Measurements from ENCODE around the gene RAB20. TPM values are rescaled to one million over a fixed set of nuclear protein-coding genes. Genes with fewer than 3 reads are reported as not detected.

Gene RAB20
- total RNA-seq, 2 donors from 2014 or later: 2.4 to 3.7 TPM

GRCh38 chr13:110565296-110565695 is 3.8 kb upstream of the RAB20 start:
- ATAC-seq (replicated peaks): no peak
- Mint-ChIP-seq H3K27ac (no peak overlapping the region), H3K4me3 (no peak overlapping the region), H3K36me3 (ENCODE audit: low read depth) (no peaks in the 10 kb centered on the region), H3K27me3 (peaks cover 13% of the 10 kb centered on the region), H3K4me1 (peaks cover 11% of the 10 kb centered on the region), H3K9me3 (no peaks in the 10 kb centered on the region)

GRCh38 chr13:110564472-110564985 is 3.0 kb upstream of the RAB20 start:
- Mint-ChIP-seq H3K4me3 (no peak overlapping the region), H3K4me1 (peaks cover 11% of the 10 kb centered on the region), H3K27me3 (peaks cover 11% of the 10 kb centered on the region), H3K27ac (no peak overlapping the region), H3K36me3 (ENCODE audit: low read depth) (no peaks in the 10 kb centered on the region), H3K9me3 (no peaks in the 10 kb centered on the region)
- ATAC-seq (replicated peaks): no peak

- Mint-ChIP-seq H3K27me3 (peaks cover 8% of the 10 kb centered on the region), H3K36me3 (ENCODE audit: low read depth) (no peaks in the 10 kb centered on the region), H3K27ac (no peak overlapping the region), H3K4me1 (peaks cover 11% of the 10 kb centered on the region), H3K4me3 (no peak overlapping the region), H3K9me3 (no peaks in the 10 kb centered on the region)
- no peak for ATAC-seq (replicated peaks)
These were observed 1.9 kb upstream of the RAB20 start for GRCh38 chr13:110563463-110563774.

GRCh38 chr13:110562696-110563462 is 1.4 kb upstream of the RAB20 start:
- no peaks in the 10 kb centered on the region for H3K9me3 Mint-ChIP-seq
- no peak for ATAC-seq (replicated peaks)
- peaks cover 8% of the 10 kb centered on the region for H3K27me3 Mint-ChIP-seq
- H3K4me3 Mint-ChIP-seq: peak overlapping the region; percentile 72
- H3K27ac Mint-ChIP-seq: no peak overlapping the region
- no peaks in the 10 kb centered on the region for H3K36me3 Mint-ChIP-seq (ENCODE audit: low read depth)
- peaks cover 11% of the 10 kb centered on the region for H3K4me1 Mint-ChIP-seq

- Mint-ChIP-seq H3K27ac (peak overlapping the region; percentile 71), H3K36me3 (ENCODE audit: low read depth) (no peaks in the 10 kb centered on the region), H3K9me3 (no peaks in the 10 kb centered on the region), H3K4me1 (peaks cover 11% of the 10 kb centered on the region), H3K27me3 (peaks cover 8% of the 10 kb centered on the region), H3K4me3 (peak overlapping the region; percentile 72)
- no peak for ATAC-seq (replicated peaks)
These were observed 595 bp upstream of the RAB20 start for GRCh38 chr13:110562036-110562597.

- no peak overlapping the region for H3K27ac Mint-ChIP-seq
- peaks cover 11% of the 10 kb centered on the region for H3K4me1 Mint-ChIP-seq
- ATAC-seq (replicated peaks): peak; percentile 29
- no peaks in the 10 kb centered on the region for H3K36me3 Mint-ChIP-seq (ENCODE audit: low read depth)
- H3K4me3 Mint-ChIP-seq: peak overlapping the region; percentile 72
- no peaks in the 10 kb centered on the region for H3K9me3 Mint-ChIP-seq
- H3K27me3 Mint-ChIP-seq: peaks cover 8% of the 10 kb centered on the region
These were observed 750 bp downstream of the RAB20 start for GRCh38 chr13:110560601-110561343.

GRCh38 chr13:110559986-110560385 is 1.5 kb downstream of the RAB20 start:
- peaks cover 16% of the 10 kb centered on the region for H3K4me1 Mint-ChIP-seq
- ATAC-seq (replicated peaks): no peak
- no peaks in the 10 kb centered on the region for H3K36me3 Mint-ChIP-seq (ENCODE audit: low read depth)
- peak overlapping the region; percentile 72 for H3K4me3 Mint-ChIP-seq
- peaks cover 8% of the 10 kb centered on the region for H3K27me3 Mint-ChIP-seq
- no peak overlapping the region for H3K27ac Mint-ChIP-seq
- H3K9me3 Mint-ChIP-seq: no peaks in the 10 kb centered on the region

GRCh38 chr13:110559429-110559943 is 2.0 kb downstream of the RAB20 start:
- Mint-ChIP-seq H3K9me3 (no peaks in the 10 kb centered on the region), H3K36me3 (ENCODE audit: low read depth) (no peaks in the 10 kb centered on the region), H3K4me1 (peaks cover 16% of the 10 kb centered on the region), H3K27ac (no peak overlapping the region), H3K27me3 (peaks cover 8% of the 10 kb centered on the region), H3K4me3 (peak overlapping the region; percentile 72)
- no peak for ATAC-seq (replicated peaks)

- ATAC-seq (replicated peaks): no peak
- Mint-ChIP-seq H3K27ac (no peak overlapping the region), H3K36me3 (ENCODE audit: low read depth) (no peaks in the 10 kb centered on the region), H3K27me3 (peaks cover 5% of the 10 kb centered on the region), H3K4me3 (no peak overlapping the region), H3K4me1 (peaks cover 20% of the 10 kb centered on the region), H3K9me3 (no peaks in the 10 kb centered on the region)
These were observed 3.8 kb downstream of the RAB20 start for GRCh38 chr13:110557610-110558305.

GRCh38 chr13:110557082-110557481 is 4.4 kb downstream of the RAB20 start:
- Mint-ChIP-seq H3K4me1 (peaks cover 19% of the 10 kb centered on the region), H3K27me3 (peaks cover 5% of the 10 kb centered on the region), H3K4me3 (no peak overlapping the region), H3K9me3 (no peaks in the 10 kb centered on the region), H3K27ac (no peak overlapping the region), H3K36me3 (ENCODE audit: low read depth) (no peaks in the 10 kb centered on the region)
- ATAC-seq (replicated peaks): no peak

GRCh38 chr13:110556224-110556606 is 5.3 kb downstream of the RAB20 start:
- H3K9me3 Mint-ChIP-seq: no peaks in the 10 kb centered on the region
- no peak for ATAC-seq (replicated peaks)
- peaks cover 16% of the 10 kb centered on the region for H3K4me1 Mint-ChIP-seq
- H3K36me3 Mint-ChIP-seq (ENCODE audit: low read depth): no peaks in the 10 kb centered on the region
- no peak overlapping the region for H3K27ac Mint-ChIP-seq
- H3K27me3 Mint-ChIP-seq: peaks cover 5% of the 10 kb centered on the region
- H3K4me3 Mint-ChIP-seq: no peak overlapping the region

- Mint-ChIP-seq H3K4me3 (no peak overlapping the region), H3K9me3 (no peaks in the 10 kb centered on the region), H3K36me3 (ENCODE audit: low read depth) (no peaks in the 10 kb centered on the region), H3K4me1 (peaks cover 13% of the 10 kb centered on the region), H3K27ac (no peak overlapping the region), H3K27me3 (peaks cover 3% of the 10 kb centered on the region)
- ATAC-seq (replicated peaks): no peak
These were observed 5.8 kb downstream of the RAB20 start for GRCh38 chr13:110555601-110556223.

GRCh38 chr13:110554946-110555345 is 6.6 kb downstream of the RAB20 start:
- ATAC-seq (replicated peaks): no peak
- H3K4me1 Mint-ChIP-seq: peaks cover 9% of the 10 kb centered on the region
- peak overlapping the region; percentile 28 for H3K27ac Mint-ChIP-seq
- H3K9me3 Mint-ChIP-seq: no peaks in the 10 kb centered on the region
- no peaks in the 10 kb centered on the region for H3K27me3 Mint-ChIP-seq
- H3K4me3 Mint-ChIP-seq: no peak overlapping the region
- H3K36me3 Mint-ChIP-seq (ENCODE audit: low read depth): no peaks in the 10 kb centered on the region

Data from activated T-helper 17 cell treated with anti-CD3 and anti-CD28 coated beads, Interleukin-2, amount 50 U/mL, for 72 hours (primary cell).